HG03558 (cell line): ENCODE data around the gene SPANXB1.
"Not testable (repeated sequence)": the region's sequence is repeated elsewhere in the genome, so short reads cannot be mapped to it uniquely, and the experiment has no call there.

Experiments
- ATAC-seq: cut with Tn5 transposase; IDR thresholded peaks from one replicate; pipeline ENCODE4 v1.9.1; 2021; ENCODE audit warnings: moderate number of reproducible peaks; ENCODE audit not compliant: unreplicated experiment; ENCODE audit errors: extremely low read depth

The SPANXB1 gene, protein sequence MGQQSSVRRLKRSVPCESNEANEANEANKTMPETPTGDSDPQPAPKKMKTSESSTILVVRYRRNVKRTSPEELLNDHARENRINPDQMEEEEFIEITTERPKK

DNA sequence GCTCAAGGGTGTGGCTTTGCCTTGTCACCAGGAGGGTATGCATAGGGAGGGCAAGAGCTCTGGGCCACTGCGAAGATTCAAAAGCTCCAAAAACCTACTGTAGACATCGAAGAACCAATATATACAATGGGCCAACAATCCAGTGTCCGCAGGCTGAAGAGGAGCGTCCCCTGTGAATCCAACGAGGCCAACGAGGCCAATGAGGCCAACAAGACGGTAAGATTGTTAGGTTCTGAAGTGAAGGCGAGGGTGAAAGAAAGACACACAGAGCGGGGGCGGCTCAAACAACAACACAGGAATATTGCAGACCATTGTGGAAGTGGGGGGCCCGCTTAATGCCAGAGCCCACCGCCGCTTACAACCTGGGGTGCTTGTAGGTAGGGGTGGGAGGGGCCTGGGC is at the start of gene SPANXB1:
SPANXB1 (plus strand) TSS at position 27 of the 400 bp plus-strand sequence; CDS start at position 127, 100 bp downstream.
- not testable (repeated sequence) for ATAC-seq

DNA sequence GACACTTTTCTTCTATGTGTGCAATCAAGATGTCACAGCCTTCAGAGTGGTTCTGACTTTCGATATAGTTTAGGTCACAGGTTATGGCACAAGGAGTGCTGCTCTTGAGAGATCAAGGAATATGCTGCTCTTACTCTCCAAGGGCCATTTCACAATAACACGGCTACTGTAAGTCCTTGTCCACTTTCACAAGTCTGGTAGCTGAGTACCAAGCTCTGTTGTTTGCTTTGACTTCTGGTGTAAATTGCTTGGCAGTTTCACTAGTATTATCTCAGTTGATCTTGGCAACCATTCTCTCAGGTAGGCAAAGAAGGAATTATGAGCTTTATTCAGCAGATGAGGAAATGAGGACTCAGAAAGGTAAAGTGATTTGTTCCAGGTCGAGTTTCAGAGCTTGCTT is 35.4 kb upstream of the SPANXB1 start:
- ATAC-seq, result no peak

DNA sequence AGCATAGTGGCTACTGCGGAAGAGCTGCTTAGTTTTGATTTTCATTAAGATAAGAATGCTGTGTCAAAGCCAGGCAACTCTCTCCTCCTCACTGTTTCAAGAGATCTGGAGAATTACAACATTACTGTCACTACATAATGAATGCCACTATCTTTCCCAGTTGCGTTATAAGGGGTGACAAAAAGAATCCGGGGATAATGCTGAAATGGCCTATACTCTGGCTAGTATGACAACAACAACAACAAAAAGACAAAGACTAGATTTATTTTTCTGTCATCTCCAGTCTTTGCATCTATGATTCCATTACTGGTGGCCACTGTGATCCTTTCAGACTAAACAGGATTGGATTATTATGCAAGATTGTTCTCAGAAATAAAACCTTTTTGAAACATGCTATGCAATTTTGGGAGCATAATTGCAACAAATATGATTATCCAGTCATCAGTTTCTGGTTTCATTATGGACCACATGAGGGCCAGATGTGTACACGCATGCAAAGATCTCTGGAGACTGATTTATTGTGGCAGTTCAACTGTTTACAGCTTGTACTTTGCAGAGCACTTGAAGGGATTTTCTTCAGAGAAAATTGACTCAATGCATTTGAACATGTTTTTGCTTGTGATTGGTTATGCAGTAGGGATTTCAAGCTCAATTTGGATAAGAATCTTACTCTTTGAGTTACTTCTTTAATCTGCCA is 31.1 kb upstream of the SPANXB1 start:
- no peak for ATAC-seq

DNA sequence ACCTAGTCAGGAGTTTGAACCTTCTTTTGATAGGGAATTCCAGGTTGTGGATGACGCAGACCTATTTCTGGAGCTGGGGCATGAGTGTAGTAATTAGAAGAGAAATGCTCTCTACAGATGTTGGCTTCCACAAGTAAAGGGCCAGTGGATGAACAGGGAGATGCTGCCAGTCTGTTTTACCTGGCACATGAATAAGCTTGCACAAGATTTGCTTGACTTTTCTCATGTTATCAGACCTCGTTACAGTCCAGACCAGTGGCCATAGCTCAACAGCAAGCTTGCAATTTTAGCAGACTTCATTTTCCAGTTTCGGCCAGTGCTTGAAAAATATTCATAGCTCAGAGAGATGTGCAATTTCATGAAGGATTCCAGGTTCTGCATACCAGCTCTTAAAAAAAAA is 26.9 kb upstream of the SPANXB1 start:
- no peak for ATAC-seq

DNA sequence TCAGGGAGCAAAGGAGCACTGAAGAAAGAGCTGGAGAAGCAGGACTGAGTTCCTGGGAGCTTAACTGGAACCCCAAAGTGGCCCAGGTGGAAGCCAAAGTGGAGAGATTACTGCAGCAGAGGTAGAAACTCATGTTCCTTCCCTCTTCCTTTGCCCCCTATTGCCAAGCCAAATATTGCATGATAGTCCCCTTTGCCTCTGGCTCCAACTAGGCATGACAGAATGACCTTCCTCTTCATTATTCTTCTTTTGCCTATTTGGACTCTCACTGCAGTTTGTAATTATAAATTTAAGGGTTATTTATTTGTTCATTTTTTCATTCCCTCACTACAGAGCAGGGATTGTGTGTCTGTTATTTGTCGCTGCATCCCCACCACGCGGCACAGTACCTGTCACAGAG is 22.1 kb upstream of the SPANXB1 start:
- ATAC-seq, result no peak

DNA sequence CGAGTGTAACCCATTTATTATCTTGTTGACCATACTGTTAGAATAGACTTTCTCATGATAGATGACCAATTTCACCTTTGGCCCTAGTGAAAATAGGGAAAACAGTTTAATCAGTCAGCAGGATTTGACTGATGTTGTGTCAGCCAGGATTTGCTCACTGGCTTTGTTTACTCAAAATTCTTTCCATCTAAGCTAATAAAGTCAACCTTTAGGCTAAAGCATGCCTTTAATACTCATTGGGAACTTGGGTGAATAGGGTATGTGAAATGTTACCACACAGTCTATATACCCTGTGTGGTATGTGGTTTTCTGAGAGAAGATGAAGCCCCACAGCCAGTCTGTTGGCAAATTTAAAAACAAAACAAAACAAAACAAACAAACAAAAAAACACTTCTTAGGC is 18.7 kb upstream of the SPANXB1 start:
- ATAC-seq, result no peak

DNA sequence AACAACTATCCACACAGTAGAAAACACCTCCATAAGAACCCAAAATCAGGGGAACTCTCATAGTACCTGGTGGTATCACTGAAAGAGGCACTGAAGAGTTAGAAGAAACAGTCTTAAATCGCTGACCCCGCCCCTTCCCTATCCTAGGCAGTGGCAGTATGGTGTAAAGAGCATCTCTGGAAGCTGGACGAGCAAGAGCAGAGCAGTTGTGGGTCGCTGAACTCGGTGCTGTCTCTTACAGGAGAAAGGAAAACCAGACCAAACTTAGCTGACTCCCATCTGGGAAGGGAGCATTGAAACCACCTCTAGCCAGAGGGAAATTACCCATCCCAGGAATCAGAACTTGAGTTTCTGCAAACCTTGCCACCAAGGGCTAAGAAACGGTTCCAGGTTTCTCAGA is 2.8 kb downstream of the SPANXB1 start:
- not testable (repeated sequence) for ATAC-seq

DNA sequence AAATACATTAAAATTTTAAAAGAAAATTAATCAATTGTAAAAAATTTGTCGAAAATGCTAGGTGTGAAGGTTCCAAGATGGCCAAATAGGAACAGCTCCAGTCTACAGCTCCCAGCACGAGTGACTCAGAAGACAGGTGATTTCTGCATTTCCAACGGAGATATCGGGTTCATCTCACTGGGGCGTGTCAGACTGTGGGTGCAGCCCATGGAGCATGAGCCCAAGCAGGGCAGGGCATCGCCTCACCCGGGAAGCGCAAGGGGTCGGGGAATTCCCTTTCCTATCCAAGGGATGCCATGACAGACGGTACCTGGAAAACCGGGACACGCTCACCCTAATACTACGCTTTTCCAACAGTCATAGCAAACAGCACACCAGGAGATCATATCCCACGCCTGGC is 41.9 kb downstream of the SPANXB1 start:
- ATAC-seq, result not testable (repeated sequence)

DNA sequence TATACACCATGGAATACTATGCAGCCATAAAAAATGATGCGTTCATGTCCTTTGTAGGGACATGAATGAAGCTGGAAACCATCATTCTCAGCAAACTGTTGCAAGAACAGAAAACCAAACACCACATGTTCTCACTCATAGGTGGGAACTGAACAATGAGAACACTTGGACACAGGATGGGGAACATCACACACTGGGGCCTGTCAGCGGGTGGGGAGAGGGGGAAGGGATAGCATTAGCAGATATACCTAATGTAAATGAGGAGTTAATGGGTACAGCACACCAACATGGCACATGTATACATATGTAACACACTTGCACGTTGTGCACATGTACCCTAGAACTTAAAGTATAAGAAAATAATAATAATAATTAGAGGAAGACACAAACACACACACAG is 47.5 kb downstream of the SPANXB1 start:
- not testable (repeated sequence) for ATAC-seq

DNA sequence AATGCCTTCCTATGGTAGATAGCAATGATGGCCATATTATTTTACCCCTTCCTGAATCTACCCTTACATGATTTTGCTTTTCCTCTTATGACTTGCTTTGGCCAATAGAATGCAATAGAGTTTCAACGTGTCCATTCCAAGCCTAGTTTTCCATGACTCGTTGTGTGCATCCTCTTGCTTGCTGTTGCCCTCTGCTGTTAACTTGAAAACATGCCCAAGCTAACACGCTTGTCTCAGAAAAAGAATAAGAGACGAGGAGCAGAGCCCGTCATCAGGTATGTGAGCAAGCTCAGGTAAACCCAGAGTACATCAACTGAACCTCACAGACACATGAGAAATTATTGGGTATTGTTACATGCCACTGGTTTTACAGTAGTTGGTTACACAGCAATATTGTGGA is 49.7 kb downstream of the SPANXB1 start:
- not testable (repeated sequence) for ATAC-seq
